PFSK-1 (cell line): ENCODE data around the gene CYSTM1.

ENCODE experiments used
- POLR2AphosphoS5 ChIP-seq: IDR thresholded peaks from 2 replicates; pipeline ENCODE4 v1.6.1; 2012; ENCODE audit warnings: low read depth, mild to moderate bottlenecking, control low read depth, low read length, moderate library complexity
- SIN3A ChIP-seq: IDR thresholded peaks from 2 replicates; pipeline ENCODE4 v1.6.1; 2012; ENCODE audit warnings: mild to moderate bottlenecking, low read length, moderate library complexity, borderline replicate concordance; ENCODE audit not compliant: insufficient read depth

GRCh38 chr5:140252470-140253126 lies 77.6 kb downstream of the CYSTM1 start:
- no peak for TF ChIP-seq SIN3A
- TF ChIP-seq POLR2AphosphoS5: no peak
